GM13976 (cell line): ENCODE data around the gene RHOU.
"Not testable (repeated sequence)": the region's sequence is repeated elsewhere in the genome, so short reads cannot be mapped to it uniquely, and the experiment has no call there.

Source experiments
- DNase-seq: peaks from one replicate; pipeline ENCODE4 v3.0.0; 2012; ENCODE audit warnings: low spot score
- in situ Hi-C: fragments of 300-500 bp; cut with MboI; formaldehyde crosslinking; loops from one replicate; pipeline ENCODE4 v1.12.0; 2022; ENCODE audit warnings: low sequenced_read_pairs, mixed read lengths, inconsistent platforms; ENCODE audit not compliant: unreplicated experiment
- TF ChIP-seq, protein P1 (sequence below): IDR thresholded peaks from 2 replicates; pipeline ENCODE4 v1.5.1; 2012; ENCODE audit warnings: borderline replicate concordance, mild to moderate bottlenecking; ENCODE audit not compliant: insufficient read depth; ENCODE audit errors: extremely low read depth, missing control alignments, control extremely low read depth

Gene RHOU

DNA sequence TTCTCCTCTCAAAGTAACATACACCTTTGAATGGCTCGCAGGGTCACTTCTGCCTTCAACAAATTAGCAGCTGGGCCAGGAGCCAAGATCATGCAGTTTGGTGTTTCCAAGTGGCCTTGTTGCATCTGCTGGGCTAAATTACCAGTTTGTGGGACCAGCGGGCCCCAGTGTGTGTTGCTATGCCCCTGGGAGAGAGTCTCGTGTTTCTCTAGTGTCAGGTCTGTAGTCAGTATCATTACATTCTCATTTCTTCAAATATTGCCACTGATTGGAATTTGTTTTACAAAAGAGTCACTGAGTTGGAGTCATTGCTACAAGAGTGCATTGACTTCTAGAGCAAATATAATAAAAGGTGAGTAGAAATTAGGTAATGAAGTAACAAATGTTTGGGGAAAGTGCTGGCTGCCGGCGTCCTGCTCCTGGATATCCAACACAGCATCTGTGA is 35.5 kb downstream of the RHOU start:
- DNase-seq = no peak
- in situ Hi-C loops = no loop called here
- TF ChIP-seq, protein P1, sequence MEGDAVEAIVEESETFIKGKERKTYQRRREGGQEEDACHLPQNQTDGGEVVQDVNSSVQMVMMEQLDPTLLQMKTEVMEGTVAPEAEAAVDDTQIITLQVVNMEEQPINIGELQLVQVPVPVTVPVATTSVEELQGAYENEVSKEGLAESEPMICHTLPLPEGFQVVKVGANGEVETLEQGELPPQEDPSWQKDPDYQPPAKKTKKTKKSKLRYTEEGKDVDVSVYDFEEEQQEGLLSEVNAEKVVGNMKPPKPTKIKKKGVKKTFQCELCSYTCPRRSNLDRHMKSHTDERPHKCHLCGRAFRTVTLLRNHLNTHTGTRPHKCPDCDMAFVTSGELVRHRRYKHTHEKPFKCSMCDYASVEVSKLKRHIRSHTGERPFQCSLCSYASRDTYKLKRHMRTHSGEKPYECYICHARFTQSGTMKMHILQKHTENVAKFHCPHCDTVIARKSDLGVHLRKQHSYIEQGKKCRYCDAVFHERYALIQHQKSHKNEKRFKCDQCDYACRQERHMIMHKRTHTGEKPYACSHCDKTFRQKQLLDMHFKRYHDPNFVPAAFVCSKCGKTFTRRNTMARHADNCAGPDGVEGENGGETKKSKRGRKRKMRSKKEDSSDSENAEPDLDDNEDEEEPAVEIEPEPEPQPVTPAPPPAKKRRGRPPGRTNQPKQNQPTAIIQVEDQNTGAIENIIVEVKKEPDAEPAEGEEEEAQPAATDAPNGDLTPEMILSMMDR = no peak

DNA sequence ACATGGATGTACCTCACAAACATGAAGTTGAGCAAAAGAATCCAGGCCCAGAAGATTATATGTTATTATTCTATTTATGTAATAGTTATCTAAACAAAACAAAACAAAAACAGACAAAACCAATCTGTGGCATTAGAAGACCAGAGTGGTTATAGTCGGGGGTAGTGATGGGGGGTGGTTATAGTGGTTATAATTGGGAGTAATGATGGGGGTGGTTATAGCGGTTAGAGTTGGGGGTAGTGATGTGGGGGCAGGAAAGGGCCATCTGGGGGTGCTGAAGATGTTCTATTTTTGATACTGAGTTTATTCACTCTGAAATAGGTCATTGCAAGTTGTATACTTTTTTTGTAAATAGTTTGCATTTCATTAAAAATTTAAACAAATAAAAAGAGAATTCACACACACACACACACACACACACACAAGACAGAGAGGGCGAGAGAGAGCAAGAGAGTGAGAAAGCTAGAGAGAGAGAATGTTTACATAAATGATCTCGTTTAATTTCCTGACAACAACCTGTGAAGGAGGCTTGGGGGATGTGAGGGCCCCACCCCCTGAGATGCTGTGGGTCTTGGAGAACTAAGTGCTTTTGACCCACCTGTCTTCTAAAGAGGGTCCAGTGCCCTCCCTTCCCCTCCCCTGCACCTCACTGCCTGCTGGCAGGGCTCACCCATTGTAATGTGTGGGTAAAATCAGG is 37.4 kb downstream of the RHOU start:
- TF ChIP-seq, protein P1 = no peak
- in situ Hi-C loops = no loop called here
- no peak for DNase-seq

GRCh38 chr1:228775946-228776345 is 40.7 kb downstream of the RHOU start:
- DNase-seq = not testable (repeated sequence)

GRCh38 chr1:228776449-228776848 is 41.2 kb downstream of the RHOU start:
- DNase-seq = no peak
- TF ChIP-seq, protein P1 = no peak
- in situ Hi-C loops = no loop called here

More at GRCh38 chr1:228775946-228776345, 40.7 kb downstream of the RHOU start:
- in situ Hi-C loops = not testable (repeated sequence)

- in situ Hi-C loops = no loop called here
- DNase-seq = no peak
- TF ChIP-seq, protein P1 = no peak
These were observed 42.0 kb downstream of the RHOU start for GRCh38 chr1:228777236-228777635.

- no peak for DNase-seq
- TF ChIP-seq, protein P1 = no peak
- in situ Hi-C loops = no loop called here
These were observed 42.7 kb downstream of the RHOU start for GRCh38 chr1:228778026-228778425.

DNA sequence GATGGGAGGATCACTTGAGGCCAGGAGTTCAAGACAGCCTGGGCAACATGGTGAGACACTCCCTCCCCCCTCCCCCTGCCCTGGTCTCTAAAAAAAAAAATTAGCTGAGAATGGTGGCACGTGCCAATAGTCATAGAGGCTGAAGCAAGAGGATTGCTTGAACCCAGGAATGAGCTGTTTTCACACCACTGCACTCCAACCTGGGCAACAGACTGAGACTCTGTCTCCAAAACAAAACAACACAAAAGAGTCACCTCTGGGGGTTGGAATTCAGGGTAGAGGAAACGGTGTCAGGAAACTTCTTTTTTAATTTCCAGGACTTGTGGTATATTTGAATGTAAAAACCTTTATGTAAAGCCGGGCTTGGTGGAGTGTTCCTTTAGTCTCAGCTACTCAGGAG is 43.2 kb downstream of the RHOU start:
- TF ChIP-seq, protein P1 = no peak
- DNase-seq = no peak
- in situ Hi-C loops = no loop called here
